ENCODE measurements around the gene BABAM2. TPM values are rescaled to one million over a fixed set of nuclear protein-coding genes. Genes with fewer than 3 reads are reported as not detected.

Gene BABAM2
- total RNA-seq, 1 experiment from 2014 or later = 27.1 TPM

DNA sequence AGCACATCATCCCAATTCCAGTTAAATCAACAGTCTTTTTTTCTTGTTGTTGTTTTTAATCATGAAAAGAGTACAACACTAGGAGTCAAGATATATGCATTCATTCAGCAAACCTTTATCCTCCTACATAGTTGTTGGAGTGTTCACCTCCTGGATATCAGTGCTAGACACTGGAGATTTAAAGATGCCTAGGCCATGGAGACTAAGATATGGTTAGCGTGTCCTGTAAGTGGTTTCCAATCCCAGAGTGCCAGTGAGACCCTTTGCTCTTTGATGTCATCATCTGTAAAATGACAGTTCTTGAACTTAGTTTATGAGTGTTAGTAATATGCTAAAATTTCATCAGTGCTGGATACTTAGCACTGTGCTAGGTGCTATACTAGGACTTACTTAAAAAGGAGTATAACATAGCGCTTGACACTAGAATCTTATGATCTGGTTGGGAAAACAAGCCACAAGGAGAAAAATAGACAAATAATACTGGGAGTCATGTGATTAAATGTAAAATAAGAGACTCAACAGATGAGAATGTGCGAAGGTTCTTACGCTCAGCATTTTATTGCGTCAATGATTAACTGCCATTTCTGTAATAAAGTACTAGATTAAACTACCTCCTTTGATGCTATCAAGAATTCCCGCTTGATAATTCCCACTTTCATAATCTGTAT, 31.5 kb downstream of the BABAM2 start:
- DNase-seq = no peak
- Histone ChIP-seq H3K23me2 (ENCODE audit: insufficient read length, low read depth, low read length, poor library complexity, severe bottlenecking) (no peaks in the 10 kb centered on the region), H4K20me1 (ENCODE audit: control insufficient read depth, insufficient read depth, insufficient read length) (no peaks in the 10 kb centered on the region), H2BK12ac (ENCODE audit: insufficient read length, low read depth, low read length) (no peak overlapping the region), H3K9me3 (ENCODE audit: control insufficient read depth, low read depth, low read length) (no peaks in the 10 kb centered on the region), H4K5ac (ENCODE audit: insufficient read length, low read depth, low read length) (no peak overlapping the region), H2BK20ac (ENCODE audit: low read depth, low read length, poor library complexity, severe bottlenecking) (no peak overlapping the region), H2BK15ac (ENCODE audit: low read depth, low read length) (no peak overlapping the region), H3K4me2 (ENCODE audit: insufficient read depth, insufficient read length, low read length) (no peak overlapping the region), H2AK5ac (ENCODE audit: insufficient read length, low read length) (no peak overlapping the region), H3T11ph (ENCODE audit: low read length) (no peak overlapping the region), H3K9ac (ENCODE audit: extremely low read depth, insufficient read length, low read length) (no peak overlapping the region), H2BK120ac (ENCODE audit: low read depth, low read length, poor library complexity, severe bottlenecking) (no peak overlapping the region), H3K27me3 (ENCODE audit: insufficient read depth, low read length) (no peaks in the 10 kb centered on the region), H3K79me1 (ENCODE audit: insufficient read depth, low read depth, low read length, poor library complexity, severe bottlenecking) (no peaks in the 10 kb centered on the region), H2BK5ac (ENCODE audit: insufficient read length, low read length) (no peak overlapping the region), H3K56ac (ENCODE audit: insufficient read length, low read depth, low read length) (no peak overlapping the region), H4K91ac (ENCODE audit: insufficient read length, low read depth, low read length) (no peak overlapping the region), H3K4ac (ENCODE audit: low read depth, low read length) (no peak overlapping the region), H3K4me1 (ENCODE audit: insufficient read depth, low read length) (peaks cover 2% of the 10 kb centered on the region; the same call in 1 of the 2 replicates), H3K23ac (ENCODE audit: insufficient read length, low read depth, low read length) (no peak overlapping the region), H3K14ac (ENCODE audit: insufficient read depth, low read length) (no peak overlapping the region), H3K27ac (ENCODE audit: insufficient read length, low read depth, low read length) (no peak overlapping the region), H3K18ac (ENCODE audit: insufficient read length, low read depth, low read length) (no peak overlapping the region), H3K79me2 (ENCODE audit: insufficient read depth, low read length) (no peaks in the 10 kb centered on the region), H2AFZ (ENCODE audit: low read length) (no peak overlapping the region), H4K8ac (replicated peaks; ENCODE audit: insufficient read length, low read depth, low read length) (no peak overlapping the region)
- H3K27ac Mint-ChIP-seq = no peak overlapping the region
- H3K4me1 Mint-ChIP-seq = peaks cover 6% of the 10 kb centered on the region in 2 experiments
- H3K4me3 Mint-ChIP-seq = no peak overlapping the region
- H3K9me3 Mint-ChIP-seq = no peaks in the 10 kb centered on the region
- no peaks in the 10 kb centered on the region for H3K27me3 Mint-ChIP-seq (ENCODE audit: low read depth)
- no CpG with 5 or more reads among the region's 6 CpGs for WGBS (ENCODE audit: extremely low coverage, insufficient read length, low lambda C conversion rate)
- no peak for TF ChIP-seq CTCF (conservative IDR thresholded peaks at IDR 0.05)
- no peaks in the 10 kb centered on the region for H3K36me3 Mint-ChIP-seq (ENCODE audit: insufficient read depth in 1 of 3, low read depth in 3 of 3)

Data from H9 (cell line).